A549 (cell line): ENCODE results near the gene CSTB.

ENCODE experiments used
- BHLHE40 ChIP-seq: IDR thresholded peaks from 2 replicates; pipeline ENCODE4 v1.6.1; 2012; ENCODE audit warnings: low read depth, low read length, inconsistent platforms
- EP300 ChIP-seq, 2 experiments: fragments of >200 bp; sonication (Bioruptor Twin); formaldehyde crosslinking; IDR thresholded peaks; 2 replicates in 1 of 2; 3 replicates in 1 of 2; pipeline ENCODE4 v1.6.1; 2016 to 2017
- NR3C1 ChIP-seq: fragments of >200 bp; sonication (Bioruptor Twin); formaldehyde crosslinking; IDR thresholded peaks from 3 replicates; pipeline ENCODE4 v1.6.1; 2017
- POLR2A ChIP-seq: IDR thresholded peaks from 2 replicates; pipeline ENCODE4 v1.6.1; 2012; ENCODE audit warnings: mild to moderate bottlenecking, low read length
- ZFP36 ChIP-seq: fragments of 450-650 bp; IDR thresholded peaks from 2 replicates; pipeline ENCODE4 v1.6.1; 2014; ENCODE audit warnings: borderline replicate concordance; ENCODE audit not compliant: partially characterized antibody
- ZSCAN20 ChIP-seq: fragments of 250-450 bp; sonication (Bioruptor Pico); IDR thresholded peaks from 2 replicates; pipeline ENCODE4 v1.8.0; 2022; ENCODE audit warnings: mild to moderate bottlenecking, moderate library complexity
- TF ChIP-seq, protein P1 (sequence below): fragments of >200 bp; sonication (Bioruptor Twin); formaldehyde crosslinking; IDR thresholded peaks from 3 replicates; pipeline ENCODE4 v1.5.1; 2016

DNA sequence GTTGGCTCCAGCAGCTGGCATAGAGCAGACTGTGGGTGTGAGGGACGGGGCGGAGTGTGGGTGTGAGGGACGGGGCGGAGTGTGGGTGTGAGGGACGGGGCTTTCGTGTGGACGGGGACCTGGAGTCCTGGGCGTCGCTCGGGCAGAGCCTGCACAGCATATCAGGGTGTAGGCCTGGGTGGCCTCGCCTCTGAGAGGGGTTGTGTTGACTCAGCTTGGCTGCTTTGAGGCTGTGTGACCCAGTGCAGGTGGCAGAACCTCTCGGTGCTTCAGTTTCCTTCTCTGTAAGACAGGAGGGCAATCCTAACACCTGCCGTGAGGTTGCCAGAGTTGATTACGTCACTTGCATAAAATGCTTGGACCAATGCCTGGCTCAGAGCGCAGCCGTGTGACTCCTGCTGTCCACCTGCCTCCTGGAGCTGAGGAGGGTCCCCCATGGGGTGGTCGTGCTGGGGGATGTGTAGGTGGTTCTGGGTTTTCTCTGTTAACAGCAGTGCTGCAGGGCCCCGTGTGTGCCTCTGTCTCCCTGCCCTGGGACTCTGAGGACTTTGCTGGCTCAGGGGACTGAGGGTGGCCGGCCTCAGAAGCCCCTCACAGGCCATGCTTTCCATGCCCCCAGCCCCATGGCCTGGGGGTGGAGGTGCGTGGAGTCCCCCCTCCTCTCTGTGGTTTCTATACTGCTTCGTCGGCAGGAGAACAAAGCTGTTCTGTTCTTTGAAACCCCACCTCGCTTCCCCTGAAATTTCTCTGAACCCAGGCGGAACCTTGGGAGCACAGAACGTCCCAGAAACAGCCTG is 41.8 kb downstream of the CSTB start:
- TF ChIP-seq, protein P1, sequence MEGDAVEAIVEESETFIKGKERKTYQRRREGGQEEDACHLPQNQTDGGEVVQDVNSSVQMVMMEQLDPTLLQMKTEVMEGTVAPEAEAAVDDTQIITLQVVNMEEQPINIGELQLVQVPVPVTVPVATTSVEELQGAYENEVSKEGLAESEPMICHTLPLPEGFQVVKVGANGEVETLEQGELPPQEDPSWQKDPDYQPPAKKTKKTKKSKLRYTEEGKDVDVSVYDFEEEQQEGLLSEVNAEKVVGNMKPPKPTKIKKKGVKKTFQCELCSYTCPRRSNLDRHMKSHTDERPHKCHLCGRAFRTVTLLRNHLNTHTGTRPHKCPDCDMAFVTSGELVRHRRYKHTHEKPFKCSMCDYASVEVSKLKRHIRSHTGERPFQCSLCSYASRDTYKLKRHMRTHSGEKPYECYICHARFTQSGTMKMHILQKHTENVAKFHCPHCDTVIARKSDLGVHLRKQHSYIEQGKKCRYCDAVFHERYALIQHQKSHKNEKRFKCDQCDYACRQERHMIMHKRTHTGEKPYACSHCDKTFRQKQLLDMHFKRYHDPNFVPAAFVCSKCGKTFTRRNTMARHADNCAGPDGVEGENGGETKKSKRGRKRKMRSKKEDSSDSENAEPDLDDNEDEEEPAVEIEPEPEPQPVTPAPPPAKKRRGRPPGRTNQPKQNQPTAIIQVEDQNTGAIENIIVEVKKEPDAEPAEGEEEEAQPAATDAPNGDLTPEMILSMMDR = no peak
- TF ChIP-seq ZFP36 (no peak), BHLHE40 (no peak), EP300 (IDR thresholded peaks at IDR 0.05) (no peak), POLR2A (no peak), NR3C1 (no peak), ZSCAN20 (CRISPR knock-in tag) (no peak)
